OCI-LY7 (cell line): ENCODE measurements around the gene GSG1L.

ENCODE experiments used
- EZH2phosphoT487 ChIP-seq: fragments of 200-600 bp; sonication (generic); IDR thresholded peaks from 2 replicates; pipeline ENCODE4 v1.6.1; 2018; ENCODE audit warnings: low read depth, borderline replicate concordance, mild to moderate bottlenecking, mixed run types, antibody characterized with exemption, low read length, moderate library complexity, mixed read lengths
- TF ChIP-seq, protein P1 (sequence below): fragments of 200-600 bp; sonication (generic); conservative IDR thresholded peaks from 2 replicates; pipeline ENCODE4 v1.5.1; 2014; ENCODE audit warnings: mild to moderate bottlenecking, antibody characterized with exemption, low read length, moderate library complexity, mixed read lengths

DNA sequence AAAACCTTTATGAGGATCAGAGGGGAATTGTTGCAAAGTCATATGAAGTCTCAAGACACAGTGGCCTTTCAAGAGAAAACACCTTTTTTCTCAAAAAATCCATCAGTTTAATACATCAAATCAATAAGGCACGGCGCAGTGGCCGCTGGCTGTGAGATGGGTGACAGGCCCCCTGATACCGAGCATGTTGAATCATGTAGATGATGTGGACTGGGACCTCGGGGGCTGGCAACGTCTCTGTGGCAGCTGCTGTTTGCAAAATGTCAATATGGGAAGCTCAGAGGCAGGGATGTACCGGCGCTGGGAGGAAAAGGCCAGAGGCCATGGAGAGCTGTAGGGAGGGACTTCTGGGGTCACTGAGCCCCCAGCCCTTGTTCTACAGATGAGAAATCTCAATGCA, 169.1 kb downstream of the GSG1L start:
- TF ChIP-seq, protein P1, sequence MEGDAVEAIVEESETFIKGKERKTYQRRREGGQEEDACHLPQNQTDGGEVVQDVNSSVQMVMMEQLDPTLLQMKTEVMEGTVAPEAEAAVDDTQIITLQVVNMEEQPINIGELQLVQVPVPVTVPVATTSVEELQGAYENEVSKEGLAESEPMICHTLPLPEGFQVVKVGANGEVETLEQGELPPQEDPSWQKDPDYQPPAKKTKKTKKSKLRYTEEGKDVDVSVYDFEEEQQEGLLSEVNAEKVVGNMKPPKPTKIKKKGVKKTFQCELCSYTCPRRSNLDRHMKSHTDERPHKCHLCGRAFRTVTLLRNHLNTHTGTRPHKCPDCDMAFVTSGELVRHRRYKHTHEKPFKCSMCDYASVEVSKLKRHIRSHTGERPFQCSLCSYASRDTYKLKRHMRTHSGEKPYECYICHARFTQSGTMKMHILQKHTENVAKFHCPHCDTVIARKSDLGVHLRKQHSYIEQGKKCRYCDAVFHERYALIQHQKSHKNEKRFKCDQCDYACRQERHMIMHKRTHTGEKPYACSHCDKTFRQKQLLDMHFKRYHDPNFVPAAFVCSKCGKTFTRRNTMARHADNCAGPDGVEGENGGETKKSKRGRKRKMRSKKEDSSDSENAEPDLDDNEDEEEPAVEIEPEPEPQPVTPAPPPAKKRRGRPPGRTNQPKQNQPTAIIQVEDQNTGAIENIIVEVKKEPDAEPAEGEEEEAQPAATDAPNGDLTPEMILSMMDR = no peak
- TF ChIP-seq EZH2phosphoT487 = no peak
